SK-N-MC (cell line): ENCODE data around the gene ZNF205.
"Not testable (repeated sequence)": the region's sequence is repeated elsewhere in the genome, so short reads cannot be mapped to it uniquely, and the experiment has no call there.

ENCODE experiments used
- EZH2 ChIP-seq: fragments of 200-600 bp; sonication (generic); IDR thresholded peaks from one replicate; pipeline ENCODE4 v1.6.1; 2017; ENCODE audit warnings: antibody characterized with exemption
- POLR2AphosphoS5 ChIP-seq: IDR thresholded peaks from 2 replicates; pipeline ENCODE4 v1.6.1; 2012; ENCODE audit warnings: mild to moderate bottlenecking, low read depth, low read length, borderline replicate concordance

- not testable (repeated sequence) for TF ChIP-seq EZH2, POLR2AphosphoS5
Measured at GRCh38 chr16:3069146-3069545, 43.2 kb upstream of the ZNF205 start.
